NCI-H2107 treated with DMSO at 0.1 percent for 48 hours (cell line): ENCODE results near the gene ETFDH.
"Not testable (repeated sequence)": the region's sequence is repeated elsewhere in the genome, so short reads cannot be mapped to it uniquely, and the experiment has no call there.

Experiments
- DNase-seq: peaks from one replicate; lab custom pipeline; 2025; ENCODE audit not compliant: unreplicated experiment; lab: John Stamatoyannopoulos, UW

Gene ETFDH

GRCh38 chr4:158750379-158750778 is 78.3 kb downstream of the ETFDH start:
- no peak for DNase-seq

GRCh38 chr4:158754385-158755180 is 82.5 kb downstream of the ETFDH start:
- no peak for DNase-seq

GRCh38 chr4:158755819-158756218 is 83.7 kb downstream of the ETFDH start:
- not testable (repeated sequence) for DNase-seq

- DNase-seq: no peak
Observed at GRCh38 chr4:158756588-158756987, 84.5 kb downstream of the ETFDH start.

- no peak for DNase-seq
Observed at GRCh38 chr4:158758142-158758541, 86.0 kb downstream of the ETFDH start.

DNA sequence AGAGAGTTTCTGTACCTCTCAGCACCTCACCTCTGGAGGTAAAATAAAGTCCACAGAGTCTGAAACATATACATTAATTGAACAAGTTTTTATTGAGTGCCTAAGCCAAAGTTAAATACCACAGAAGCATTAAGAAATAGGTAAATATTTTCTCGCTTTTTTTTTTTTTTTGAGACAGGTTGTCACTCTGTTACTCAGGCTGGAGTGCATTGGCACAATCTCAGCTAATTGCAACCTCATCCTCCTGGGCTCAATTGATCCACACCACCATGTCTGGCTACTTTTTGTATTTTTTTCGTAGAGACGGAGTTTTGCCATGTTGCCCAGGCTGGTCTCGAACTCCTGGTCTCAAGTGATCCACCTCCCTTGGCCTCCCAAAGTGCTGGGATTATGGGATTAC is 86.6 kb downstream of the ETFDH start:
- no peak for DNase-seq
